Lung (tissue), 12 donors: ENCODE results near the gene RLN3. TPM values are rescaled to one million over a fixed set of nuclear protein-coding genes. Genes with fewer than 3 reads are reported as not detected.
A peak's percentile ranks its signal among the peaks of the same experiment; 100 is the strongest.

Experiments
- ATAC-seq: fragments of 200-7000 bp; cut with Tn5 transposase; one replicate; pipeline ENCODE4 v1.9.1; 2020; ENCODE audit warnings: moderate number of reproducible peaks; ENCODE audit not compliant: insufficient read depth, low FRiP score
- DNase-seq, 3 donors: peaks; one replicate each; pipeline ENCODE4 v3.0.0-alpha.2; 2013 to 2017
- H3K27ac ChIP-seq, 2 donors: one replicate each; pipeline ENCODE4 v1.5.1; 2013; ENCODE audit warnings: mild to moderate bottlenecking in 2 of 2, moderate library complexity in 2 of 2, control low read depth in 1 of 2, inconsistent platforms in 1 of 2, low read depth in 1 of 2, low read length in 1 of 2
- H3K27me3 ChIP-seq, 3 donors: one replicate each; pipeline ENCODE4 v1.5.1; 2013; ENCODE audit warnings: low read length in 2 of 3; ENCODE audit not compliant: control insufficient read depth in 3 of 3, insufficient read depth in 3 of 3
- H3K36me3 ChIP-seq, 4 donors: one replicate each; pipeline ENCODE4 v1.5.1; 2013; ENCODE audit warnings: low read length in 4 of 4, mild to moderate bottlenecking in 1 of 4, moderate library complexity in 1 of 4; ENCODE audit not compliant: control insufficient read depth in 4 of 4, insufficient read depth in 4 of 4
- H3K4me1 ChIP-seq, 5 donors: one replicate each; pipeline ENCODE4 v1.5.1; 2013; ENCODE audit warnings: low read length in 5 of 5, mild to moderate bottlenecking in 2 of 5, moderate library complexity in 1 of 5; ENCODE audit not compliant: control insufficient read depth in 5 of 5, insufficient read depth in 5 of 5
- H3K4me3 ChIP-seq: one replicate; pipeline ENCODE4 v1.5.1; 2013; ENCODE audit warnings: mild to moderate bottlenecking, control low read depth, moderate library complexity
- H3K9ac ChIP-seq, 2 donors: one replicate each; pipeline ENCODE4 v1.5.1; 2013; ENCODE audit warnings: low read length in 2 of 2, control low read depth in 1 of 2; ENCODE audit not compliant: insufficient read depth in 1 of 2
- H3K9me3 ChIP-seq, 4 donors: one replicate each; pipeline ENCODE4 v1.5.1; 2013; ENCODE audit warnings: low read length in 3 of 4, mild to moderate bottlenecking in 1 of 4, moderate library complexity in 1 of 4; ENCODE audit not compliant: control insufficient read depth in 4 of 4, insufficient read depth in 3 of 4
- WGBS, 2 donors: extraction: QIAGEN DNeasy Blood & Tissue Kit; methylation state at CpG; one replicate each; pipeline ENCODE4 v1.1.7; 2013; 5-methylcytosine and 5-hydroxymethylcytosine counted together
- polyA plus RNA-seq, 2 donors: library from polyadenylated mRNA; stranded (reverse); fragments of 200-250 nt; gene quantifications; one replicate each; pipeline ENCODE4 v1.2.1, GENCODE V29; 2013
- total RNA-seq, 2 donors: library from RNA; depleted of rRNA in 1 of 2; stranded (reverse); fragments of >200 nt in 1 of 2; gene quantifications; one replicate each; pipeline ENCODE4 v1.2.1, GENCODE V29; 2014 to 2021
- TF ChIP-seq, protein P1 (sequence below): IDR thresholded peaks from 2 replicates; pipeline ENCODE4 v1.5.1; 2012; ENCODE audit warnings: mild to moderate bottlenecking; ENCODE audit errors: control extremely low read depth, extremely low read depth
- donor health status: control.
- donor health status: control.
- donor health status: Bipolar disorder and iron deficiency.
- donor health status: healthy.
- donor health status: DM: yes; HTN: yes; CAD: no.

Gene RLN3
- total and polyA plus RNA-seq, 4 donors, result 0.50 to 0.52 TPM; not detected in 2

DNA sequence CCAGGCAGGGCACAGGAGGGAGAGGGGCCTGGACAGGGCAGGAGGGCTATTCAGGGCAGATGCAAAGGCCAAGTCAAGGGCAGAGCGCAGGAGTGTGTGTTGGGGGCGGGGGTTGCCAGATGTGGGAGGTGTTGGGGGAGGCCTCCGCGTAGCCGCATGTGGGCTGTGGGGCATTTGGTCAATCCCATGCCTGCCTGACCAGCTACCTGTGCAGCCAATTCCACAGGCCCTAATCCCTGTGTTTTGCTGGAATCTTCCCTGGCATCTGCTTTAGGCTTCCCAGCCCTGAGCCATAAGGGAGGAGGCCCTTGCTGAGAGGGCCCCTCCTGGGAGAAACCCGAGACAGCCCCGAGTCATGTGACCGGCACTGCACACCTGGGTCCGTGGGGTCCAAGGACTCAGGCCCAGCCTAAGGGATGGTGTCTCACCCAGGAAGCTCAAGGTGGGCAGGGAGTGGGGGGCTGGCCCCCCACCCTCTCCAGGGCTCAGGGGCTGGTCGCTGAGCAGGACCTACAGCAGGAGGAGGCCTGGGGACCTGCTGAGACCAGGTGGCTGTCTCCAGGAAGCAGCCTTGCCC is 42.1 kb upstream of the RLN3 start:
- Histone ChIP-seq H3K4me3 (no peak overlapping the region), H3K27ac (peak overlapping the region; percentile 2 to 93), H3K36me3 (peaks cover 0 to 20% (median 6%) of the 10 kb centered on the region in 4 donors), H3K9ac (no peak overlapping the region), H3K27me3 (no peaks in the 10 kb centered on the region), H3K4me1 (peaks cover 0 to 14% (median 5%) of the 10 kb centered on the region in 5 donors), H3K9me3 (no peaks in the 10 kb centered on the region)
- ATAC-seq, result no peak
- DNase-seq, result no peak
- 66 to 69% methylated on average over 10 of the region's 10 CpGs for WGBS, 2 donors
- TF ChIP-seq, protein P1, sequence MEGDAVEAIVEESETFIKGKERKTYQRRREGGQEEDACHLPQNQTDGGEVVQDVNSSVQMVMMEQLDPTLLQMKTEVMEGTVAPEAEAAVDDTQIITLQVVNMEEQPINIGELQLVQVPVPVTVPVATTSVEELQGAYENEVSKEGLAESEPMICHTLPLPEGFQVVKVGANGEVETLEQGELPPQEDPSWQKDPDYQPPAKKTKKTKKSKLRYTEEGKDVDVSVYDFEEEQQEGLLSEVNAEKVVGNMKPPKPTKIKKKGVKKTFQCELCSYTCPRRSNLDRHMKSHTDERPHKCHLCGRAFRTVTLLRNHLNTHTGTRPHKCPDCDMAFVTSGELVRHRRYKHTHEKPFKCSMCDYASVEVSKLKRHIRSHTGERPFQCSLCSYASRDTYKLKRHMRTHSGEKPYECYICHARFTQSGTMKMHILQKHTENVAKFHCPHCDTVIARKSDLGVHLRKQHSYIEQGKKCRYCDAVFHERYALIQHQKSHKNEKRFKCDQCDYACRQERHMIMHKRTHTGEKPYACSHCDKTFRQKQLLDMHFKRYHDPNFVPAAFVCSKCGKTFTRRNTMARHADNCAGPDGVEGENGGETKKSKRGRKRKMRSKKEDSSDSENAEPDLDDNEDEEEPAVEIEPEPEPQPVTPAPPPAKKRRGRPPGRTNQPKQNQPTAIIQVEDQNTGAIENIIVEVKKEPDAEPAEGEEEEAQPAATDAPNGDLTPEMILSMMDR, result no peak

DNA sequence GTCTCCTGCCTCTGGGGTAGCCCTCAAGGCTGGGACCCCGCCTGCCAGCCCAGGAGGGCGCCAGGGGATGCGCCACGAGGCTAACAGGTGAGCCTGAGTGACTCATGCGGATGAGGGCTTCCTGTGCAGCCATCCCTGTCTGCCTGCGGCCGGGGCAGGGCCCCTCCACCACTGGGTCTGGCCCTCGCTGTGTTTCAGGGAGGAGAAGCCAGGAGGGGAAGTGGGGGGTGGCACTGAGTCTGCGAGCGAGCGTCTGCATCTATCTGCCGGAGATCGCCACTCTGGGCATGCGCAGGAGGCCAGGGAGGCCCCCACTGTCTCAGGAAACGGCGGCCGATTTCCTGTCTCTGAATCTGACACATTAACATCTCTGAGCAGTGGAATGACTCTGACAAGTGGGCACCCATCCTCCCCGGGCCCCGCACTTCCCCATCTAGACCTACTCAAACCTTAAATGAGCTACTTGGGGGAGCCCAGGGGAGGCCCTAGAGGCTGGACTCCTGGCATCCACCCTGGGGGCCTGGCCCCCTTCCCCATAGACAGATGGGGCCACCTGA is 41.5 kb upstream of the RLN3 start:
- Histone ChIP-seq H3K9me3 (no peaks in the 10 kb centered on the region), H3K9ac (no peak overlapping the region), H3K36me3 (peaks cover 0 to 24% (median 8%) of the 10 kb centered on the region in 4 donors), H3K4me3 (no peak overlapping the region), H3K27me3 (no peaks in the 10 kb centered on the region), H3K27ac (peak overlapping the region; percentile 79 to 93), H3K4me1 (peaks cover 0 to 14% (median 5%) of the 10 kb centered on the region in 5 donors)
- DNase-seq (peak; percentile 83 to 90 (median 87)), ATAC-seq (peak; percentile 56)
- WGBS, 2 donors, result 21 to 26% methylated on average over 16 to 19 of the region's 19 CpGs
- TF ChIP-seq, protein P1, result no peak

DNA sequence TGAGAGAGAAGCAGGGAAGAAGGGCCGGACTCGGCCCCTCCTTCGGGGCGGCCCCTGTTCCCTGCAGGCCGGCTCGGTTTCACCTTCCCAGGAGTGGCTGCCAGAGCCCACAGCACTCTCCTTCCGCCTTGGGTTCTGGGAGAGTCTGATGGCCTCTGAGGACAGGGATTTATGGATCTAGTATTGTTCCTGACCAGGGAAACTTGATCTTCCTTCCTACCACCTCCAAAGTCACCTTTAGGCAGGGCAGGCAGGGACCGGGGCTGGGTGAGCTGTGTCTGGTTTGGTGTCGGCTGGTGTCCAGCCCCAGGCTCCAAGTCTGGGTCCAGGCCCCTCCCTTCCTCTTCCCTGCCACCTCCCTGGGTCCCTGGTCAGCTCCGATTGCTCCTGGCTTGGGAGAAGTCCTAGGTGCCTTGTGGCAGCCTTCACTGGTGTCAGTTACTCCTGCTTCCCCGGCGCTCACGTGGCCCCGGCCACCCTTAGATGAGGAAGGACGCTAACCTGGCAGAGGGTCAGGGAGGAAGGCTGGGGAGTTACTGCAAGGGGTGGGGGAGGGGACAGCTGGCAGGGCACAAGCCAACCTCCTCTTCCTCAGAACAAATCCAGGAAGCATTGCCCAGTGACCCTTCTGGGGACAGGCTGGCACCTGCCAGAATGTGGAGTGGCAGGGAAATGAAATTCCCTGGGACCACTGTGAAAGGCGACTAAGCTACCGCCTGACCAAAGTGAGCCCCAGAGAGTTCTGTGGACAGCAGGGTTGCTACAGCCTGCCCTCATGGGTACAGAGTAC is 40.7 kb upstream of the RLN3 start:
- Histone ChIP-seq H3K27ac (peak overlapping the region; percentile 79 to 93), H3K9me3 (no peaks in the 10 kb centered on the region), H3K36me3 (peaks cover 0 to 24% (median 9%) of the 10 kb centered on the region in 4 donors), H3K4me3 (no peak overlapping the region), H3K4me1 (peaks cover 0 to 14% (median 5%) of the 10 kb centered on the region in 5 donors), H3K27me3 (no peaks in the 10 kb centered on the region), H3K9ac (no peak overlapping the region)
- WGBS, 2 donors, result 18 to 27% methylated on average over 17 of the region's 17 CpGs
- TF ChIP-seq, protein P1, result no peak
- no peak for DNase-seq
- ATAC-seq, result peak; percentile 12
